HG03565 (cell line): ENCODE data around the gene TRMT2A.

Experiments
- ATAC-seq: cut with Tn5 transposase; IDR thresholded peaks from one replicate; pipeline ENCODE4 v1.9.1; 2021; ENCODE audit warnings: mild to moderate bottlenecking, moderate library complexity; ENCODE audit not compliant: unreplicated experiment

The TRMT2A gene

GRCh38 chr22:20123366-20124082, 6.5 kb upstream of the TRMT2A start:
- no peak for ATAC-seq

GRCh38 chr22:20121856-20122415, 4.9 kb upstream of the TRMT2A start:
- ATAC-seq = no peak

GRCh38 chr22:20118300-20119020, 1.4 kb upstream of the TRMT2A start:
- ATAC-seq = no peak

DNA sequence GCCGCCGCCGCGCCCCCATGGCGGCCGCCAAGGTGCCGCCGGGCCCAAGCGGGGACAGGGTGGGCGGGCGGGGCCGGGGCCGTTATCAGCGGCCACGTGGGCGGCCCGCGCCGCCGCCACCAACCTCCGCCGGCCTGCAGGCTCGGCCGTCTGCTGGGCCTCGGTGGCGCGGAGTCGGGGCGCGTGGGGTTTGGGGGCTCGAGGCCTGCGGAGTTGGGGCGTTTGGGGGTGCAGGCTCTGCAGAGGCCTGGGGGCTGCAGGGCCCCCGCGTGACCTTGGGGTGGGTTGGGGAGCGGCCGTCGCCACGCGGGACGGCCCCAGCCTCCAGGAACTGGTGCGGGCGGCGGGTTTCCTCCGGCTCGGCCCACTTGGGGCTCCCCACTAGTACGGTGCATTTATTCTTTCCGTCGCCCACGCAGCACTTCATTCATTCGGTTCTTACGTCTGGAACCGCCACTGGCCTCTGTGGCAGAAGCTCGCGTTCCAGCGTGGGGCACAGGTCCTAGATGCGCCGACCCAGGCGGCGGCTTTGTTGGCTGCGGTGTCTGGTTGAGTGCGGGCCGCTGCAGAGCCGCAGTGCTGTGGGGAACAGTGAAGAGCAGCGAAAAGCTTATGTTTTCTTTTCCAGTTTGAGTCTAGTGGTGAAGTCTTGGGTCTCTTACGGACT, 740 bp upstream of the TRMT2A start:
- peak; percentile 13 for ATAC-seq

- ATAC-seq = no peak
Measured at GRCh38 chr22:20116376-20116950, 563 bp downstream of the TRMT2A start.

- ATAC-seq = no peak
Measured at GRCh38 chr22:20115691-20116375, 1.2 kb downstream of the TRMT2A start, which contains the start of gene RANBP1. TSS of gene RANBP1 (plus strand) at chr22:20116104. CDS start at chr22:20116185, 81 bp downstream.

GRCh38 chr22:20114506-20115475, 2.2 kb downstream of the TRMT2A start:
- ATAC-seq = no peak

DNA sequence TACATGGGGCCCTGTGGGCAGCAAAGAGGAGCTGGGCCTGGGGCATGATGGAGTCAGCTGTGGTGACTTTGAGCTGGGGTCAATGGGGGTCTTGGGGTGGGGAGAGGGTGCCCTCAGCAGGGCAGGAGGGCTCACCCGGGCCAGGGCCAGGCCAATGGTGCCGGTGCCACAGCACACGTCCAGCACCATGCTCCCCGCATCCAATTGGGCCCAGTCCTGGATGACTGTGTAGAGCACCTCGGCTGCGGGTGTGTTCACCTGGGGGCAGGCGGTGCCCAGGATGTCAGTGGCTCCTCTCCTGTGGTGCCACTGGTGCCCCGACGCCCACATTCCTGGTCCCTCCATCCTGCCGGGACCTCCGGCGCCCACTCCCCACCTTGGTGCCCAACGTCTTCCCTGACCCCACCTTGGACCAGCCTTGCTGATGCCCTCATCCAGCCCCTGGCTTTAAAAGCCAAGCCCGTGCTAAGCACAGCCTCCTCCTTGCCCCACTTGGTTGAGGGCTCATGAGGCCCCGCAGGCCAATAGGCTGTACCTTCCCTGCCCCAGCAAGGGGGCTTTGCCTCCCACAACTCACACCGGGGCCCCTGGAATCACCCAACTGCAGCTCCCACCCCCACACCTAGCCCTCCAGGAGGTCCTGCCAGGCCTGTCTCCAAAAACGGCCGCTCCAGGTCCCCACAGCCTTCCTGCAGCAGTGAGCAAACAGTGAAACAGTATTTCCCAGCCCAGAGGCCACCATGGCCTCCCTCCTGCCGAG, 3.3 kb downstream of the TRMT2A start:
- ATAC-seq = no peak

DNA sequence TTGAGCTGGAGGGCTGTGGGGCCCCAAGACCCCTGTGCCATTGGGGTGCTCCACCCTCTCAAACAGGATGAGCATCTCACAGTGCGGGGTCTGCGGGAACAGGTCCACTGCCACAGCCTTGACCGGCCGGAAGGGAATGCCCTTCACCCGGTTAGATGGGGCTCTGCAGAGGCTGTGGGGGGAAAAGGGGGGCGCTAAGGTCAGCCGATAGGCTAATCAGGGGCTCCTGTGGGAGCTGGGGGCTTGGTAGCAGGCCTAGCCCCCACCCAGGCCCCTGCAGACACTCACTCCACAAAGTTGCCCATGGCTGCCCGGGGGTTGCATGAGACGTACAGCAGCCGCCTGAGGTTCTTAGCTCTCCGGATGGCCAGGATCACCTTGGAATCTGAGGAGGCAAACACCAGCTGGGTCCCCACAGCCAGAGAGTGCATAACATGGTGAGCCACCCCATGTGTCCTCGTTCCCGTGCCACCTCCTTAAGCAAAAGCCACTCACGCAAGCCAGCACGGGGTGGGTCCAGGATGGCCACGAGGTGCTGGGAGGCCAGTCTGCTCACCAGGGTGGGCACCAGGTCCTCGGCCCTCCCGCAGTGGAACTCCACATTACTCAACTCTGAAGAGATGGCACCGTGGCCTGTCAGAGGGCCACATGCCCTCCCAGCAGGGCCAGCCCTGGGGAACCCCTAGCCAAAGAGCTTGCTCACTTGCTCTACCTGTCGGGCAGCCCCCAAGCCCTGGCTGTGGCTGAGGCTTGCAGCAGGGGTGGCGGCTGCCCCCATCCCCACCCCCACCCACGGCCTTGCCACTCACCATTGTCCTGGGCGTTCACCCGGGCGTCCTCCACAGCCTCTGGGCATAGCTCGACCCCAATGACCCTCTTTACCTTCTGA, 4.2 kb downstream of the TRMT2A start:
- ATAC-seq = no peak

GRCh38 chr22:20111689-20112622, 5.1 kb downstream of the TRMT2A start:
- ATAC-seq = no peak

DNA sequence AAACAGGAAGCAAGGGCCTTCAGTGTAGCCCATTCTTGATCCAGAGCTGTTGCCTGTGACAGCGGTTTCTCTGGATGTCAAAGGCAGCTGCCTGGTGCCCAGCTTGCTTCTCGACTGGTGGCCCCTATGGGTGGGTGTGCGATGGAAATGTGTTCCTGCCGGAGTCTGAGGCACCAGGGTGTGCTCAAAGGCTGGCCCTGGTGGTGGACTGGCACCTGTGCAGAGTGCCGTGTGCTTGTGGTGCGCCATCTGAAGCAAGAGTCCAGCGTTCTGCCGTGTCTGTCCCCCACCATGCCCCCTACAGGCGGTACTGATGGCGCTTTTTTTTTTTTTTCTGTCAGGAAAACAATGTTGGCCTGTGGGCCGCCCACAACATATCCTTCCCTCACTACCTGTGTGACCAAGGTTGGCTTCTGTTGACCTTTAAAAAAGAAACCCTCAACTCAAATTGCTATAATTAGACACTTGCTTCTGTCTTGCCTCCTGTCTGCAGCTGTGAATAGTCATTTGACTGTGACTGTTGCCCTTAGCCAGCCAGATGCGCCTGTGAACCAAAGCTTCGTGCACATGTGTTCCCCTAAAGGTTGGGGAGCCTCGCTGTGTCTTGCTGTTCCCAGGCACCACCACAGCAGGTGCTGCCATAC, 5.9 kb downstream of the TRMT2A start:
- ATAC-seq = no peak

DNA sequence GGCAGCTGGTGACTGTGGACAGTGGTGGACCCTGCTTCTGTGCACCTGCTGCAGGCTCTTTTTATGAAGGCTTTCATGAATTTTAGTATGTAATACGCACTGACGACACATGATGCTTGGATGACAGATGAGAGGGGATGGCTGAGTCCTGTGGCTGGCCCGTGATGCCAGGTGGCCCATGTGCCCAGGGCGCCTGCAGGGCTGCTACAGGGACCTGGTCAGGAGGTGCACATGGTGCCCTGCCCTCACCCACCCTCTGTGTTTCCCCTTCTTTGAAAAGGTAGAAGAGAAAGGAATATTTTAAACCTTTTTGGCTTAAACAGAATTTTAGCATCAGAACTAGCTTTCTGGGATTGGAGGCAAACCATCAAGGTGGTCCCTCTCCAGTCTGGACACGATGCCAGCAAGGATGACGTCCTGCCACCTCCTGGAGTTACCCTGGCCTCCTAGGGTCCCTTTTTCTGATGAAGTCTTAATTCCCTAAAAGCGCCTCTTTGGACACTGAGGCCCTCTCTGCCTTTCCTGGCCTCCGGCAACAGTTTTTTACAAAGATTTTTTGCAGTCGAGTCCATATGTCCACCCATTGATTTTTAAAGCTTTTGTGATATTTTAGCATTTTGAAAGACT, 6.6 kb downstream of the TRMT2A start:
- no peak for ATAC-seq

DNA sequence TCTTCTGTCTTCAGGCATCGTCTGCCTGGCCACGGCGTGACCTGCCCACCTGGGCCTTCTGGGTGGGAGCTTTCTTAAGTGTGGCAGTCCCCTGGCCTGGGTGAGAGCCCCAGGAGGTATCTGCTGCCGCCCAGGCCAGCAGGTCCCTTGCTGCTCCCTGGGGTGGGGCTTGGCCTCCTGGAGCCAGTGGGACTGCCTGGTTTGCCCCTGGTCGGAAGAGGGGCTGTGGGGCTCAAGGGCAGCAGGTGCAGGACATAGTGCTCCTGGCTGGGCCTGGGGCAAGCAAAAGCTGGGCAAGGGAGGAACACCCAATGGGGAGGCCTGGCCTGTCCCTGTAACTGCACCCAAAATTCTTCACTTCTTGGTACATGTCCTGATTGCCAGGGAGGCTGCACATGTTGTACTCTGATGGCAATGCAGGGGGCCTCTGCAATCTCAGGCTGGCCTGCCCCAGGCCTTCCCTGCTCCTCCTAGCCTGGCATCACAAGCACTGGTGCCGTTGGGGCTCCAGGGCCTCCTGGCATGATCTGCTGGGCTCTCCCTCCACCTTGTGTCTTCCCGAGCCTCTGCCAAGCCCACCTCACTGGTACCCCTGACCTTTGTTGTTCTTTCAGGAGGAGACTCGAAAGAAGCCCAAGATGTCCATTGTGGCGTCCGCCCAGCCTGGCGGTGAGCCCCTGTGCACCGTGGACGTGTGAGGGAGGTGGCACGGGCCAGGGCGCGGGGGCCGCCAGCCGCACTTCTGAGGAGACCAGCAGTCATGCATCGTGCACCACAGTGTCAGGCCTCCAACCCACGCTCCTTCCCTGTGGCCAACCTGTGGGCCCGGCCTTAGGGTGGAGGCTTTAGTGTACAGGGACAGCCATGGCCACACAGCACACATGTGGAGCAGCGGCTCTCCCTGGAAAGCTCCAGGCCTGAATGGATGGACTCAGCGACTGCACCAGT, 7.3 kb downstream of the TRMT2A start:
- ATAC-seq = no peak

DNA sequence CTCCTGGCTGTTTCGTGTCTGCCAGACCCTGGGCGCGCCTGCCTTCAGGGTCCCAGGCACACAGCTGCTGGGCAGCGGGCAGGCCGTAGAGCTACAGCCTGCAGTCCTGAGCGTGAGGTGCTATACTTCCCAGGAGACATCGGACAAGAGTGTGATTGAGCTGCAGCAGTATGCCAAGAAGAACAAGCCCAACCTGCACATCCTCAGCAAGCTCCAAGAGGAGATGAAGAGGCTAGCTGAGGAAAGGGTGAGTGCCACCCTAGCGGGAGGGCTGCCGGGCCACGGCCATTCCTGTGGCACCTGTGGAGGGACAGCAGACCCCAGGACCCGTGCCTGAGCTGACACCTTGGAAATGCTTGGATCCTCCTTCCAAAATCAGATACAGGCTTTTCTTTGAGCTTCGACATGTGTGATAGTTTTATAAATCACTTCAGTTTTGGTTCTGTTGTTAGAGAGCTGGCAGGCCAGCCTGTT, 8.2 kb downstream of the TRMT2A start:
- no peak for ATAC-seq
